Trophoblast cell (in vitro differentiated cells and primary cell): ENCODE data around the gene PRXL2A.
"Not testable (repeated sequence)": the region's sequence is repeated elsewhere in the genome, so short reads cannot be mapped to it uniquely, and the experiment has no call there.

Experiments used
- DNase-seq, 2 donors: peaks; one replicate each; pipeline ENCODE4 v3.0.0-alpha.2; 2016
- H2AFZ ChIP-seq: 2 replicates; pipeline ENCODE4 v1.6.1; 2013; ENCODE audit warnings: low read length, moderate library complexity, mild to moderate bottlenecking; ENCODE audit not compliant: insufficient read depth, poor library complexity
- H2AK5ac ChIP-seq: 2 replicates; pipeline ENCODE4 v1.6.1; 2013; ENCODE audit warnings: mild to moderate bottlenecking, low read length
- H2BK120ac ChIP-seq: 2 replicates; pipeline ENCODE4 v1.6.1; 2013; ENCODE audit warnings: low read length, mild to moderate bottlenecking, moderate library complexity; ENCODE audit not compliant: insufficient read depth, poor library complexity
- H2BK12ac ChIP-seq: 2 replicates; pipeline ENCODE4 v1.6.1; 2013; ENCODE audit warnings: mild to moderate bottlenecking, low read length, moderate library complexity
- H2BK5ac ChIP-seq: 2 replicates; pipeline ENCODE4 v1.6.1; 2013; ENCODE audit warnings: low read length, low read depth, moderate library complexity, mild to moderate bottlenecking; ENCODE audit not compliant: poor library complexity
- H3K14ac ChIP-seq: 2 replicates; pipeline ENCODE4 v1.6.1; 2013; ENCODE audit warnings: mild to moderate bottlenecking, low read length
- H3K18ac ChIP-seq: 2 replicates; pipeline ENCODE4 v1.6.1; 2013; ENCODE audit warnings: mild to moderate bottlenecking, low read length
- H3K23ac ChIP-seq: 2 replicates; pipeline ENCODE4 v1.6.1; 2013; ENCODE audit warnings: low read length
- H3K27ac ChIP-seq: 2 replicates; pipeline ENCODE4 v1.5.1; 2013; ENCODE audit warnings: low read depth, mild to moderate bottlenecking, inconsistent platforms, low read length, moderate library complexity
- H3K27me3 ChIP-seq: 2 replicates; pipeline ENCODE4 v1.6.1; 2013; ENCODE audit warnings: inconsistent platforms, mild to moderate bottlenecking, low read length, moderate library complexity; ENCODE audit not compliant: insufficient read depth
- H3K36me3 ChIP-seq, 2 experiments: 1 replicate in 1 of 2; 2 replicates in 1 of 2; pipeline ENCODE4 v1.6.1; 2013; ENCODE audit warnings: low read length in 2 of 2, mild to moderate bottlenecking in 2 of 2, moderate library complexity in 1 of 2; ENCODE audit not compliant: insufficient read depth in 2 of 2, control insufficient read depth in 1 of 2
- H3K4ac ChIP-seq: 2 replicates; pipeline ENCODE4 v1.6.1; 2013; ENCODE audit warnings: low read depth, mild to moderate bottlenecking, low read length, moderate library complexity
- H3K4me1 ChIP-seq, 2 experiments: 1 replicate in 1 of 2; 2 replicates in 1 of 2; pipeline ENCODE4 v1.6.1; 2013; ENCODE audit warnings: low read length in 2 of 2, mild to moderate bottlenecking in 2 of 2, moderate library complexity in 1 of 2; ENCODE audit not compliant: insufficient read depth in 2 of 2, control insufficient read depth in 1 of 2
- H3K4me2 ChIP-seq: 2 replicates; pipeline ENCODE4 v1.6.1; 2013; ENCODE audit warnings: inconsistent platforms, mild to moderate bottlenecking, low read length, moderate library complexity
- H3K4me3 ChIP-seq: 2 replicates; pipeline ENCODE4 v1.5.1; 2013; ENCODE audit warnings: mild to moderate bottlenecking, low read depth, low read length, inconsistent platforms
- H3K79me1 ChIP-seq: one replicate; pipeline ENCODE4 v1.6.1; 2013; ENCODE audit warnings: low read length
- H3K79me2 ChIP-seq: 2 replicates; pipeline ENCODE4 v1.6.1; 2013; ENCODE audit warnings: low read length, mild to moderate bottlenecking; ENCODE audit not compliant: control insufficient read depth, insufficient read depth, poor library complexity
- H3K9ac ChIP-seq: 2 replicates; pipeline ENCODE4 v1.6.1; 2013; ENCODE audit warnings: mild to moderate bottlenecking, low read length
- H3K9me3 ChIP-seq: 2 replicates; pipeline ENCODE4 v1.6.1; 2013; ENCODE audit warnings: low read depth, mild to moderate bottlenecking, control low read depth, inconsistent platforms, low read length; ENCODE audit not compliant: insufficient read depth
- H4K12ac ChIP-seq: 2 replicates; pipeline ENCODE4 v1.6.1; 2013; ENCODE audit warnings: low read depth, mild to moderate bottlenecking, low read length, moderate library complexity
- H4K8ac ChIP-seq: 2 replicates; pipeline ENCODE4 v1.6.1; 2013; ENCODE audit warnings: low read depth, mild to moderate bottlenecking, low read length, moderate library complexity
- H4K91ac ChIP-seq: one replicate; pipeline ENCODE4 v1.6.1; 2013; ENCODE audit warnings: low read depth, mild to moderate bottlenecking, low read length, moderate library complexity
- WGBS: extraction: QIAGEN DNeasy Blood & Tissue Kit; methylation state at CpG from one replicate; pipeline ENCODE4 v1.1.7; 2013; ENCODE audit warnings: missing lambda C conversion rate; ENCODE audit not compliant: insufficient read length, insufficient coverage; ENCODE audit errors: extremely low coverage; 5-methylcytosine and 5-hydroxymethylcytosine counted together

The PRXL2A gene

DNA sequence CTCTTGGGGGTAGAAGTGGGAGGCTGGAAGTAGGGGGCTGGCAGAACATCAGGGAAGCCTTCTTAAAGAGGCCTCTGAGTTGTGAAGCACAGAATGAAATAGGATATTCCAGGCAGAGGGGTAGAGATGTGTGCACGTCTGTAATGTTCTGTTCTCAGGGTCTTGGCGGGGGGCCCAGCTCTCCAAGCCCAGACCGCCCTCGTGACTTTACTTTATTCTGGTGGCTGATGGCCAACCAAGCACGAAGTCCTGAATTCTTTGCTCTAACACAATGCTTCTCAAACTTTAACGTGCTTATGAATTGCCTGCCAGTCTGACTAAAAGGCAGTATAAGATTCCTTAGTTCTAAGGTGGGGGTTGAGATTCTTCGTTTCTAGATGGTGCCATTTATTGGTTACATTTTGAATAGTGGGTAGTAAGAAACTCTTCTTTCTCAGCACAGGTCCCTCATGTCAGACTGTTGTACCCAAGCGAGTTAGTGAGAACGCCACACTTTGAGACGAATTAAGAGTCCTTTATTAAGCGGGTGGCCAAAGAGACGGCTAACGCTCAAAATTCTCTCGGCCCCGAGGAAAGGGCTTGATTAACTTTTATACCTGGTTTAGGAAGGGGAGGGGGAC, 8.2 kb downstream of the PRXL2A start:
- H3K9me3 ChIP-seq = peaks cover 2% of the 10 kb centered on the region
- no peak overlapping the region for H2AK5ac ChIP-seq
- no peak overlapping the region for H2AFZ ChIP-seq
- H3K79me2 ChIP-seq = no peaks in the 10 kb centered on the region
- H3K27ac ChIP-seq = no peak overlapping the region
- H4K8ac ChIP-seq = no peak overlapping the region
- H3K9ac ChIP-seq = no peak overlapping the region
- H3K14ac ChIP-seq = no peak overlapping the region
- H2BK120ac ChIP-seq = no peak overlapping the region
- H3K4me2 ChIP-seq = no peak overlapping the region
- no peak overlapping the region for H2BK5ac ChIP-seq
- no peak overlapping the region for H4K91ac ChIP-seq
- no peaks in the 10 kb centered on the region for H3K27me3 ChIP-seq
- peaks cover 23 to 30% of the 10 kb centered on the region in 2 experiments for H3K4me1 ChIP-seq
- no CpG with 5 or more reads among the region's 15 CpGs for WGBS
- H3K79me1 ChIP-seq = no peaks in the 10 kb centered on the region
- H3K4ac ChIP-seq = no peak overlapping the region
- no peak for DNase-seq
- no peak overlapping the region for H3K23ac ChIP-seq
- H4K12ac ChIP-seq = no peak overlapping the region
- peaks cover 0 to 9% of the 10 kb centered on the region in 2 experiments for H3K36me3 ChIP-seq
- no peak overlapping the region for H3K4me3 ChIP-seq
- H3K18ac ChIP-seq = no peak overlapping the region
- H2BK12ac ChIP-seq = no peak overlapping the region

DNA sequence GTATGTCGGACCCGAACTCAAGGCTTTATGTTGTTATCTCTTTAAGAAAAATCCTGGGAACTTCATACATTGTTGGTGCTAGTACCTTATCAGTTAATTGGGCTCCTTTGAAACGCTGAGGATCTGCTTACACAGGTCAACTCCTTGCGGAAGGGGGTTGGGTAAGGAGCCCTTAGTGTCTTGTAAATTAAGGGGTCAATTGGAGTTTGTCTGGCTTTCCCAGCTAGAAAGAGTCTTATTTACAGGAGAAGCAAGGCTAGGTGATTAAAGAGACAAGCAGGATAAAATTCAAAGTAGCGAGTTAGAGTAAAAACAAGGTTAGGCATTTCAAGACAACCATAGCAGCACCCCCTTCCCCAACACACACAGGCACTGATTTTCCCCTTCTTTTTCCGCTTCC, 8.9 kb downstream of the PRXL2A start:
- H3K18ac ChIP-seq, H2AK5ac ChIP-seq, H3K14ac ChIP-seq, H2BK5ac ChIP-seq, H3K4ac ChIP-seq, H3K27ac ChIP-seq, H3K79me1 ChIP-seq, H2AFZ ChIP-seq, H3K9me3 ChIP-seq, H3K4me2 ChIP-seq, H3K36me3 ChIP-seq, H3K9ac ChIP-seq, H2BK120ac ChIP-seq, H3K4me3 ChIP-seq, H4K91ac ChIP-seq, H2BK12ac ChIP-seq, H3K23ac ChIP-seq, H3K27me3 ChIP-seq, DNase-seq, H4K12ac ChIP-seq, H4K8ac ChIP-seq, H3K79me2 ChIP-seq: not testable (repeated sequence)
- H3K4me1 ChIP-seq = peaks cover 23 to 30% of the 10 kb centered on the region in 2 experiments
- no CpG with 5 or more reads among the region's 6 CpGs for WGBS

DNA sequence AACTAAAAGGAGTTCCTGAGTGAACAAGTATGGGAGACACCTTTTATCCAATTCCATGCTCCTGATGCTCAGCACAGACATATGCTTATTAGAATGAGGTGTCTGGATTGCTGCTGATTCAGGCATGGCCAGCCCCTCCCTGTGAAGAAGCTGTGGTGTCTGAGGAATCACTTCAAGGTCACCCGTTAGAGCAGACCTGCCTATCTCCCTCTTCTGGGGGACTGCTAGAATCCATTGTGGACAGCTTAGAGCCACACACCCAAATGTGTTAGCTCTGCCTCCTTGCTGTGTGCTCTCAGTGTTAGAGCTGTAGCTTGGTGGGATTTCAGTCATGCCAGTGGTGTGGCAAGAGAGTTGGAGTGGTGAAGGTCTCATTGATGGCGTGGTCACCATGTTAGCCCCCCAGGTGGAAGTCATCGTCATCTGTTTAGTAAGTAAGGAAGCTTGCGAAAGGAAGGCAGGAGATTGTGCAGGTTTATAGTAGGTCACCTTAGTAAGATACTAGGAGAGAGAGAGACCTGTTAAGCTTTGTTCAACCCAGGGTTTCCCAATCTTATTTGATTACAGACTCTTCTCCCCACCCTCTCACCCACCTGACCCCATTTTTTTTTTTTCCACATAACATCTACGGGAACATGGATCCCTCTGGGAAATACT, 12.8 kb downstream of the PRXL2A start:
- H3K9ac ChIP-seq = no peak overlapping the region
- peaks cover 6 to 22% of the 10 kb centered on the region in 2 experiments for H3K36me3 ChIP-seq
- no peak overlapping the region for H3K23ac ChIP-seq
- H3K4ac ChIP-seq = no peak overlapping the region
- no peak overlapping the region for H3K4me3 ChIP-seq
- H3K4me1 ChIP-seq = peaks cover 5 to 9% of the 10 kb centered on the region in 2 experiments
- H3K79me1 ChIP-seq = no peaks in the 10 kb centered on the region
- no peak overlapping the region for H4K91ac ChIP-seq
- no peak overlapping the region for H2AFZ ChIP-seq
- no peak overlapping the region for H2BK5ac ChIP-seq
- no peak overlapping the region for H4K8ac ChIP-seq
- no peak overlapping the region for H3K4me2 ChIP-seq
- WGBS = no CpG with 5 or more reads among the region's 5 CpGs
- H3K18ac ChIP-seq = no peak overlapping the region
- H2AK5ac ChIP-seq = no peak overlapping the region
- no peak for DNase-seq
- peaks cover 2% of the 10 kb centered on the region for H3K9me3 ChIP-seq
- no peaks in the 10 kb centered on the region for H3K27me3 ChIP-seq
- H2BK12ac ChIP-seq = no peak overlapping the region
- H2BK120ac ChIP-seq = no peak overlapping the region
- no peak overlapping the region for H3K14ac ChIP-seq
- H3K27ac ChIP-seq = no peak overlapping the region
- no peaks in the 10 kb centered on the region for H3K79me2 ChIP-seq
- no peak overlapping the region for H4K12ac ChIP-seq

DNA sequence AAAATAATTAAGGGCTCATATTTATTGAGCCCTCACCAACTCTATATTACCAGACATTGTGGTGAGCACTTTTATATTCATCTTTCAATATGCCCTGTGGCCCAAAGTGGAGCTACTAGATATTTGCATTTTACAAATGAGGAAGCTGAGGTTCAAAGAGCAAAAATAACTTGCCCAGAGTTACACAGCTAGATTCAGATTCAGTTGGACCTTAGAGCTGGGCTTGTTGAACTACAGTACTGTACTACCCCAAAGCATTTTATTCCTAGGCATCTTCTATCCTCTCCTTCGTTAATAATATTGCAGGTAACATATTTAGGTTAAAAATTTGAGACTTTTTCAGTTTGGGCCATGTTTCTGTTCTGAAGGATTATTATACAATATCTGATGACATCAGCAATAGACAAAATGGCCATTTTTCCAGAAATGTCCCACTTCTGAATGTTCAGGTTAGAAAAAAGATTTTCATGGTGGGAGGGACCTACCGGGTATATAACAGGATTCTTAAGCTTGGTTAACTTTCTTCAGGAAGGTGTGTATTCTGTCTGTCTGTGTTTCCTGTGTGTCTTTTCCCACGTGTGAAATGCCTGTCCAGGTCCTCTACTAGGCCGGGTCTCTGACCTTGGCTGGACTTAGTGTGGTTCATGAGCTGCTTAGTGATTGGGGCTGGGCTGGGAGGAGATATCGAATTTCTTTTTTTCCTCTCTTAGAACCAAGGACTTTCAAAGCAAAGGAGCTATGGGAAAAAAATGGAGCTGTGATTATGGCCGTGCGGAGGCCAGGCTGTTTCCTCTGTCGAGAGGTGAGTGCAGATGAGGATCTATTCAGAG, 13.6 kb downstream of the PRXL2A start:
- WGBS = no CpG with 5 or more reads among the region's 8 CpGs
- no peaks in the 10 kb centered on the region for H3K79me1 ChIP-seq
- no peak overlapping the region for H3K23ac ChIP-seq
- H2BK120ac ChIP-seq = no peak overlapping the region
- no peak overlapping the region for H3K4me3 ChIP-seq
- no peak overlapping the region for H3K27ac ChIP-seq
- no peak for DNase-seq
- peaks cover 0 to 3% of the 10 kb centered on the region in 2 experiments for H3K4me1 ChIP-seq
- no peaks in the 10 kb centered on the region for H3K27me3 ChIP-seq
- H3K9ac ChIP-seq = no peak overlapping the region
- no peak overlapping the region for H2AK5ac ChIP-seq
- H3K18ac ChIP-seq = no peak overlapping the region
- H2AFZ ChIP-seq = no peak overlapping the region
- no peak overlapping the region for H4K91ac ChIP-seq
- H3K4ac ChIP-seq = no peak overlapping the region
- no peak overlapping the region for H4K8ac ChIP-seq
- H3K36me3 ChIP-seq = peaks cover 6 to 22% of the 10 kb centered on the region in 2 experiments
- H4K12ac ChIP-seq = no peak overlapping the region
- no peak overlapping the region for H2BK12ac ChIP-seq
- H3K79me2 ChIP-seq = no peaks in the 10 kb centered on the region
- H3K4me2 ChIP-seq = no peak overlapping the region
- H3K14ac ChIP-seq = no peak overlapping the region
- no peak overlapping the region for H2BK5ac ChIP-seq
- H3K9me3 ChIP-seq = peaks cover 2% of the 10 kb centered on the region
